DLD1 (cell line): Measurements from ENCODE around the gene FGGY.
"Not testable (repeated sequence)": the region's sequence is repeated elsewhere in the genome, so short reads cannot be mapped to it uniquely, and the experiment has no call there.

ENCODE experiments used
- in situ Hi-C: cut with HindIII; loops from 2 replicates; pipeline ENCODE4 v1.10.0; 2017; ENCODE audit warnings: low sequenced_read_pairs

The FGGY gene

DNA sequence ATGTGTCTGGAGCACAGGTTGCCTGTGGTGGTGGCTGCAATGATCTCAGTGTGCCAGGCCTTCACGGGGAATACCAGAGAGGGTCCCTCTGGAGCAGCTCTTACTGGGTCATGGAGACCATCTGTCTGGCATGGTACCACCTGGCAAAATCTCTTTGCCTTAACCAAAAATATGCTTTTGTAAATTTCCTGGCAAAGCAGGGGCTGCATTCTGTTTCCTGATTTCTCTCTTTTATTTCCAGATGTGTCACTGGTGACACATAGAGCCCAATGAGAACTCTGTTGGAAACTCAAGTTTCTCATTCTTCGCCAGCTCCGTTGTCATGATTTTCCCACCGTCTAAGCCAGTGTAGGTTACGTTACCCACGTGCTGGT is 136.5 kb downstream of the FGGY start:
- in situ Hi-C loops: no loop called here

DNA sequence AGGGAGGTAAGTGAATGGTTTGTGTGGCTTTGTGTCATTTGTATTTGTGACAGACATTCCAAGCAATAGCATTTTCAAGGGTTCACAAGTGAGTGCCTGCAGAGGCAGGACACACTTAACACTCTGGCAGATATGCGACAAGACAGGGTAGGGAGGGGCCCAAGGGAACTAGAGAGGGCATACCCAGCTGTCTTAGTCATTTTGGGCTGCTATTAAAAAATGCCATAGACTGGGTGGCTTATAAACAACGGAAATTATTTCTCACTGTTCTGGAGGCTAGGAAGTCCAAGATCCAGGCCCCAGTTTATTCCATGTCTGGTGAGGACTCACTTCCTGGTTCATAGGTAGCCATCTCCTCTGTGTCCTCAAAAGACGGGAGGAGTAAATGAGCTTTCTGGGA is 137.4 kb downstream of the FGGY start:
- in situ Hi-C loops: no loop called here

DNA sequence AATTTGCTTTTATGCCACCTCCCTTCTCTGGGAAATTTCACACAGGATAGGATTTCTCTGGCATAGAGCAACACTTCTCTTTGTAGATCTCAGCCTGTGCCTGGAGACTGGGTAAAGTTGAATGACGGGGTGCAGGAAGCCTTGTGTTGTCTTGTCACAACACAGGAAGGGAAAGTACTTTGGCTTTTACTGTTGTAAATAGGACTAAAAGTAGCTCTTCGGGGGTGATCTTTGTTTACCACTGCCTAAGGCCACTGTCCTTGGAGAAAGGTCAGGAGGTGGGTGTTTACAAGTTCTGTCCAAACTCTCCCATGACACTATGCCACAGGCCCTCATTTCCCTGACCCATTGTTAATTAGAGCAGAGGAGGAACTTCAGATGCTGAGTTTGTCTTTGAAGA is 139.7 kb downstream of the FGGY start:
- in situ Hi-C loops: no loop called here

DNA sequence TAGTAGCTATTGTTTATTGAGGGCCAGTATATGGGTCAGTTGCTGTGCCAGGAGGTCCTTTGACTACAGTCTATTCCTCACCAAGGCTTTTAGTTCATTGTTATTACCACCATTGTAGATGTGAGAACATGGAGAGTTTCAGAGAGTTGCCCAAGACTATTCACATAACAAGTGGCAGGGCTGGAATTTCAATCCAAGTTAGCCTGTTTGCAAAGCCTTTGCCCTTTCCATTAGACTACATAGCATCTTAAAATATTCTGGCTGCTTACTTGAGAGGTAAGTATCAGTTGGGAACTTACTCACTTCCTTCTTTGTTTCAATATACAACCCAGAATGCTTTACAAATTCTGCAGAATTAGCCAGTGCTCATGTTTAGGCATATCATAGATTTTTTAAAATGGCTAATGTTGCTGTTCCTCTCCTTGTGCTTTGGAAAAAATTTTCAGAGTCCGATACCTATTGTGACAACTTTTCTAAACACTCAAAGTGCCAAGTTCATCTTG is 141.2 kb downstream of the FGGY start:
- in situ Hi-C loops: no loop called here

DNA sequence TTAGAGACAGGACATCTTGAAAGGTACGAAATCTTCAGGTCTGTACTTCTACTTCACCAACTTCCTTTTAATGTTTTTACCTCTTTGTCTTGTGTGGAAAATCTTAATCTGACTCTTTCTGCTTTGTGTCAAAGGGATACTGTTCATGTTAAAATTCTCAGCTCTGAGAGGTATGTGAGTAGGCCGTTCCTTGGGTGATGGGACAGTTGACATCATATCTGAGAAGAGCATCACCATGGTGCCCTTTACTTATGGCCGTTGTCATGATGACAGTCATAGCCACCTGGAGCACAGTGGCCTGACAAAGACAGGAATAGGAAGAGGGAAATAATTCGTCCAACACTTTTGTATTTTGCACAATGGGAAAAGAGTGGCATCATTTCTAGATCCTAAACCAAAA is 145.6 kb downstream of the FGGY start:
- in situ Hi-C loops: no loop called here

DNA sequence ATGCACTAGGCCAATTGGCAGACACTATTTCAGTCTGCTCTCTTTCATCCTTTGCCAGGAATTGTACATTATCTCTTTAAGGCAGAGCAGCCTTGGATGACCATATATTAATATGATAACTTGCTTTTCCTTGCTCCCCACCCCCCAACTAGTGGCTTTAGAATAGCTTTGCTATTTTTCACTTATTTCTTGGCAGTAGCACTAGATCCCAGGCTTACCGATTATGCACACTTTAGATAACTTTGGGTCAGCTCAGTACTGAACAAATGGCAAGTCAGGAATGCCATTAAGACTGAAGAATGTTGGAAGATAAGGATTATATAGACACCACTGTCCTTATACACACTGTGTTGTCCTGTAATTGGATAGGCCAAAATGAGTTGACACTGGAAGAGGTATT is 146.4 kb downstream of the FGGY start:
- in situ Hi-C loops: no loop called here

DNA sequence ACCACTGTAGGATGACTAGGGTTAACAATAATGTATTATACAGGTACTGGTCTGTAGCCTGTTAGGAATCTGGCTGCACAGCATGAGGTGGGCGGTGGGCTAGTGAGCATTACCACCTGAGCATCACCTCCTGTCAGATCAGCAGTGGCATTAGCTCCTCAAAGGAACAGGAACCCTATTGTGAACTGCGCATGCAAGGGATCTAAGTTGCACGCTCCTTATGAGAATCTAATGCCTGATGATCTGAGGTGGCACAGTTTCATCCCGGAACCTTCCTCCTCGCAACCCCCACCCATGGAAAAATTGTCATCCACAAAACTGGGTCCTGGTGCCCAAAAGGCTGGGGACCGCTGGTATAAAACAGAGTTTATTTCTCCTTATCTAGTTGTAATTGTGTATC is 147.6 kb downstream of the FGGY start:
- in situ Hi-C loops: no loop called here

DNA sequence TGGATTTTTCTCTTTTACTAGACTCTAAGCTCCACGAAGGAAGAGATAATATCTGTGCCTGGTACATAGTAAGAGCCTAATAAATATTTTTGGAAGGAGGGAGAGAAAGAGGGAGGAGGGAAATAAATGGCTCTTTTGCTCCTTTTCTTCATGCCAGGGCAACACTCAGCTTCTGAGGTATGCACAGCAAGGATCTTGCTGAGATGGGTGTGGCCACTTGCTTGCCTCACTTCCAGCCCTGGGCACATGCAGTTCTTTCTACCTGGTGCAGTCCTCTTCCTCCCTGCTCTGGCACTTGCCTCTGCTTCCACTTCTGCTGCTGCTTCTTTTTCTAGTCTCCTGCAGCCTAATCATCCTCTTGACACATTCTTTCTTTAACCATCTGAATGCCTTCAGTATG is 148.1 kb downstream of the FGGY start:
- in situ Hi-C loops: no loop called here

DNA sequence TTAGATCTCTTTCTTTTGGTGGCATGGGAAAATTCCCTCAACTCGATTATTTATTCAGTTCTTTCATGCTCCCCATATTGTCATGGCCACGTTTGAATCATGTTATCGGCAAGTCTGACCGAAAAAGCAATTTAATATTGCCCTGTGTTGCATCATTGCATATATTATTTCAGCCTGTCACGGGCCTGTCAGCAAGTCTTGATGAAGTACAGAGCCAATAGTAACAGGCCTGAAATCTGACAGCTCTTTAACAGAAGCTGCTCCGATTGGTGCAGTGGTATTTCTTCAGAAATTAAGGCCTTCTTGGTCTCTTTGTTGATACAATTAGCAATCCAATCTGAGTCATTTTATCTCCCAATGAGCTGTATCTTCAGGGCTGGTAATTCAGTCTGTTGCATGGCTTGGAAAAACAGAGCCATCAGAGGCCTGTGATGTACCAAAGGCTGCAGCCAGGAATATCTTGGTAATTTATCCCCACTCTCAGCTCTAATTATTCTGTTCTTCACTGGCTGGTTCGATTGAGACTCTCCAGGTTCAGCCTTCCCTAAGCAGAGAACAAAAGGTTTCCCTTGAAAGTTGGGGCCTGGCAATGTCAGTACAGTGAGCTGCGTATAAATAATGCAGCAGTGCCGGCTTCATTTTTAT is 149.5 kb downstream of the FGGY start:
- in situ Hi-C loops: no loop called here

DNA sequence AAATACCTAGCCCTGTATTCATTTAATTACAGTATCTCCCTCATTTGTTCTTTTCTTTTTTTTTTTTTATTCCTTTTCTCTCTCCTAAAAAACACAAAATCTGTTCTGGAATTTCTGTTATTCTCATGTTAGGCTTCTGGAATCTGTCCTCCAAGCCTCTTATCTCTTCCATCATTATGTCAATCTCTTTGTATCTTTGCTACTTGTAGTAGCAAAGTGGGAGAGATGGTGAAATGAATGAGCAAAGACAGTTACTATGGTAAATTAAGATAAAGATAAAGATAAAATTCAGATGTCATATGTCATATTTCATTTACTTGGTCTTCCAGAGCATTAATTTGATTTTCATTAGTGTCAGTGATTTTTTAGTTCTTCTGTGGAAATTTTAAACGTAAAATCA is 155.1 kb downstream of the FGGY start:
- in situ Hi-C loops: no loop called here

DNA sequence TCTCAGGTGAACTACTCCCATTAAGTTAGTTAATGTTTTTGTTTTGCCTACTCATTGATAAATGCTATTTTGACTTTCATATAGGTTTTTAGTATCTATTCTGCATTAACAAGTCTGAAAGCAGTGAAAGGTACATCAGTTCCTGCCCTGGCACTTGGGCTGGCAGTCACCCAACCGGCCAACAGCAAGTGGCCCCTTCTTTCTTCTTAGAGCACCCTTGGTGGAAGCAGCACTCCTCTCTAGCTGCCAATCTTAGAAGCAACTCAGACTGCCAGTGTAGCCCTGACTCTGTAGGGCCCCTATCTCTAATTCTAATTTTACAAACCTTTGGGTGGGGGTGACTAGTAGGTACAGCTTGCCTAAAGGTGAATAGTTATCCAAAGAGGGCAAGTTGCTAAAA is 155.7 kb downstream of the FGGY start:
- in situ Hi-C loops: no loop called here

DNA sequence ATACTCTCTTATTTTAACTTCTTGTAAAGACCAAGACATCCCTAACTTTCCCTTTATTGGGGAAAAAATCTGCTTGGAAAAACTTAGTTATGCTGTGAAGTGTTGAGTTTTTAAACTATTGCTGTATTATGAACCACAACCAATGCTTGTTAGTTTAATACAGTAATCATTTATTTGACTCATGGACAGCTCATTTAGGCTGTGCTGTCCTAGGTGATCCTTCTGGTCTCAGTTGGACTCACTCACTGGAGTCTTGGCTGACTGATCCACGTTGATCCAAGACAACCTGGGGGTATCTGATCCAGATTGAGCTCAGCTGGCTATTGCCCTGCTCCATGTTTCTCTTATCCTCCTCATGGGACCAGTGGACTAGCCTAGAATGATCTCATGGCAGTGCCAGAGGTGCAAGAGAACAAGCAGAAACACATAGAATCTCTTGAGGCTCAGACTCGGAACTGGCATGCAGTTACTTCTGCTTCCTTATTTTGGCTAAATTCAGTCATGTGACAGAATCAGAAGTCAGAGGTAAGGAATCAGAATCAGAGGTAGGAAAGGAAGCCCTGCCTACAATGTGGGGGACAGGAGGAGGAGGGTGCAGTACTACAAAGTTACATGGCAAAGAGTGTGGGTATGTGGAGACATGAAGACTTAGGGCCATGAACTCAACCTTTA is 156.5 kb downstream of the FGGY start:
- in situ Hi-C loops: no loop called here

DNA sequence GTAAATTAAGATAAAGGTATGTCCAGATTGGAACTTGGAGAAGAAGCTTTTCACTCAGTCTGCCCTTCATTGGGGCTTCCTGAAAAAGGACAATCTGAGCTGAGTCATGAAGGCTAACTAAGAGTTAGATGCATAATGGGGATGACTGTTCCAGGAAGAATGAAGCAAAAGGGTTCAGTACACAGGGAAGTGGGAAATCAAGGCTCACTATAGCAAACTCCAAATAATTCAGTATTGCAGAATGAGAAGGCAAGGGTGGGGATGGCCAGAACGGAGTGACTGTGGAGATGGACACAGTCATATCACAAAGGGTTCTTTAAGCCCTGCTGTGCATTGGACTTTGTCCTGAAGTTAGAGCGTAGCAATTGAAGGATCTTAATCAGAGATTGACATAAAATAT is 158.3 kb downstream of the FGGY start:
- in situ Hi-C loops: no loop called here

DNA sequence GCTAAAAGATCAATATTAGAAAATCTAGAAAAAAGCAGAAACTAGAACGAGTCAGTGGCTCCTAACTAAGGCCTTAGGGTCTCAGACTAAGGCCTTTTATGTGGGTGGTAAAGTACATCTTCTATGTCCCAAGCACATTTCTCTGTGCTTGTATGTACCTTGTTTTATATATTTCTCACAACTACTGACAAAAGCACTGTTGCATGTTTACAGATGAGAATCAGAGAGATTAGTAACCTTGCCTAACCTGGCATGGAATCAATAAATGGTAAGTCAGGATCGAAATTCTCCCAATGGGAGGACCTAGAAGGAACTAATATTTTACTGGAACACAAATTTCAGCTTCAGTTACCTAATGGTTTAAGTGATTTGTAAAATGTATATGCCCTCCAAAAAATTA is 160.9 kb downstream of the FGGY start:
- in situ Hi-C loops: no loop called here

DNA sequence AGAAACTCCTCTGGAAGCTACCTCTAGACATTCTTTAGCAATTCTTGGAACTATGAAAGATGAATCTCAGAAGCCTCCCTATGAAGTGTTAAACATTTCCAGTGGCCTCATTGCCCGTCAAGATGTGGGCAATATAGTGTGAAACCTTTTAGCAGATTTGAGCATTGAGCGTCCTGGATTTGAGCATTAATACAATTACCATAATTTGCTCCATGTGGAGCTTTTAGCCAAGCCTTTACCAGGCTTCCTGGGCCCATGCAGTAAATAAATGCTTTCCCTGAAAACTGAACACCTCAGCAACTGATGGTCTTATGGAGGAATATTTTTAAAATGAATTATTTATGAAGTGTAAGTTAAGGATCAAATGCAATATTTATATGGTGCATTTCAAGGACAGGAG is 162.0 kb downstream of the FGGY start:
- in situ Hi-C loops: no loop called here

DNA sequence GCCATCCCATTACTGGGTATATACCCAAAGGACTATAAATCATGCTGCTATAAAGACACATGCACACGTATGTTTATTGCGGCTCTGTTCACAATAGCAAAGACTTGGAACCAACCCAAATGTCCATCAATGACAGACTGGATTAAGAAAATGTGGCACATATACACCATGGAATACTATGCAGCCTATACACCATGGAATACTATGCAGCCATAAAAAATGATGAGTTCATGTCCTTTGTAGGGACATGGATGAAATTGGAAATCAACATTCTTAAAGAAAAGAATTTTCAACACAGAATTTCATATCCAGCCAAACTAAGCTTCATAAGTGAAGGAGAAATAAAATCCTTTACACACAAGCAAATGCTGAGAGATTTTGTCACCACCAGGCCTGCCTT is 166.0 kb downstream of the FGGY start:
- in situ Hi-C loops: not testable (repeated sequence)

DNA sequence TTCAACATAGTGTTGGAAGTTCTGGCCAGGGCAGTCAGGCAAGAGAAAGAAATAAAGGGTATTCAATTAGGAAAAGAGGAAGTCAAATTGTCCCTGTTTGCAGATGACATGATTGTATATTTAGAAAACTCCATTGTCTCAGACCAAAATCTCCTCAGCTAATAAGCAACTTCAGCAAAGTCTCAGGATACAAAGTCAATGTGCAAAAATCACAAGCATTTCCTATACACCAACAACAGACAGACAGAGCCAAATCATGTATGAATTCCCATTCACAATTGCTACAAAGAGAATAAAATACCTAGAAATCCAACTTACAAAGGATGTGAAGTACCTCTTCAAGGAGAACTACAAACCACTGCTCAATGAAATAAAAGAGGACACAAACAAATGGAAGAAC is 168.6 kb downstream of the FGGY start:
- in situ Hi-C loops: not testable (repeated sequence)

DNA sequence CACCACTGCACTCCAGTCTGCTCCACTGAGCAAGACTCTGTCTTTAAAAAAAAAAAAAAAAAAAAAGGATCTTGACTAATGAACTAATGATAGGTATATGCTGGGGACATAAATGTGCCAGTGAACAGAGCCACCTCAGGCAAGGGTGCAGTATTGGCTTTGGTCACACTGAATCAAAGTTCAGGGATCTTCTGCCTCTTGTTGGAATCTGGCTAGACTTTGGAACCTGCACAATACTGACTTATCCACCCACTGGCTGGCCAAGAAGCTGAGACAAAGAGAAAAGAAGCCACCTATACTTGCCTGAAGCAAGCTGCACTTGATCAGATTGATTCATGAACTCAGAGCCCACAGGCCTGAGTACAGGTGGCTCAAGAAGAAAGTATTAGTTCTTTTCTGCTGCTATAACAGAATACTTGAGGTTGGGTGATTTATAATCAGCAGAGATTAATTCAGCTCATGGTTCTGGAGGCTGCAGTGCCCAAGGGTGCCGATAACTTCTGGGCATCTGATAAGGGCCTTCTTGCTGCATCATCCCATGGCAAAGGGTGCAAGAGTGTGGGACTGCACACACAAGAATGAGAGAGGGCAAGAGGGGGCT is 172.0 kb downstream of the FGGY start:
- in situ Hi-C loops: no loop called here

DNA sequence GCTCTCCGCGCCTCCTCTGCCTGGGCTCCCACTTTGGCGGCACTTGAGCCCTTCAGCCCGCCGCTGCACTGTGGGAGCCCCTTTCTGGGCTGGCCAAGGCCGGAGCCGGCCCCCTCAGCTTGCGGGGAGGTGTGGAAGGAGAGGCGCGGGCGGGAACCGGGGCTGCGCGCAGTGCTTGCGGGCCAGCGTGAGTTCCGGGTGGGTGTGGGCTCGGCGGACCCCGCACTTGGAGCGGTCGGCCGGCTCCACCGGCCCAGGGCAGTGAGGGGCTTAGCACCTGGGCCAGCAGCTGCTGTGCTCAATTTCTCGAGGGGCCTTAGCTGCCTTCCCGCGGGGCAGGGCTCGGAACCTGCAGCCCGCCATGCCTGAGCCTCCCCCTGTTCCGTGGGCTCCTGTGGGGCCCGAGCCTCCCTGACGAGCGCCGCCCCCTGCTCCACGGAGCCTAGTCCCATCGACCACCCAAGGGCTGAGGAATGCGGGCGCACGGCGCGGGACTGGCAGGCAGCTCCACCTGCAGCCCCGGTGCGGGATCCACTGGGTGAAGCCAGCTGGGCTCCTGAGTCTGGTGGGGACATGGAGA is 175.2 kb downstream of the FGGY start:
- in situ Hi-C loops: not testable (repeated sequence)

DNA sequence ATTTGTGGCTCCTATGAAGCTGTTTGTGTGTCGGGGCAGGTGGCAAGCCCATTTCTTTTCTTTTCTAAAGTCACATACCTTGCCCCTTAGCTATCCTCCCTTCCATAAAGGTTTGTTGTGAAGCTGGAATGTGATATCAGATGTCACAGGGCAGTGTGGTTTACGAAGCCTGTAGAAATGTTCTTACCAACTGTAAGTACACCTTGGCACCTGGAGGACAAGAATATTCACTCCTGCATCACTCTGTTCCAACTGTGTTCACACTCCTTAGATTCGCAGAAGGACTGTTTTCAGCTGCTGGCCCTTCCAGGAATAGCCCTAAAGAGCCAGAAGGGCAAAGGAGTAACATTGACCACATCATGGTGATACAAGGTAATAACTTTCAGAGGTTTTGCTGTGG is 176.9 kb downstream of the FGGY start:
- in situ Hi-C loops: no loop called here

DNA sequence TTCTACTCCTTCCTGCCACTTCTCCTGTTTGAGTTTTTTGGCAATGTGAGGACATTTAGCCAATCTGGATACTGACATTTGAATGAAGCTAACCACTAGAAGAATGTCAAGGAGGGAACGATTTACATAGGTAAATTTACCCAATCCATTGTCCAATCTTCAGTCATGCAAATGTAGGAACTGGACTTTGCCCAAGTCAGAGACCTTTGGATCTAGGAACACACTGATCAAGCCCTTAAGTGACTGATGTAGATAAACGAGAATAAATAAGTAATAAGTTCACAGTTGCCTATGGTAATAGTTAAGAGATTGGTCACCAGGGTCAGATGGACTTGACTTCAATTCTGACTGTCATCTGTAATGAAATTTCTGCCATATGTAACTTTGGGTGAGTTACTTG is 177.6 kb downstream of the FGGY start:
- in situ Hi-C loops: no loop called here

DNA sequence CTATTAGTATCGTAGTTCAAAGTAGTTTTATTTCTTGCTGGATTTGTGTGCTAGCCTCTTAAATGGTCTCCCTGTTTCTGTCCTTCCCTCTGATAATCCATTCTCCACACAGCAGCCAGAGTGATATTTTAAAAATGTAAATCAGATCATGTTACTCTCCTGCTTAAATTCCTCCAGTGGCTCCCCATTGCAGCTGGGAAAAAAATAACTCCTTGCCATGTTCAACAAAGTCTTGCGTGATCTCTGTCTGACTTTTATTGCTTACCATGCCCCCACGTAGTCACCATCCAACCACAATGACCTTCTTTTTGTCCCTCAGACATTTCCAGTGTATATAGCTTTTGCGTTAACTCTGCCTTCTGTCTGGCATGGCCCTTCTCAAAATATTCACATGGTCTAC is 178.8 kb downstream of the FGGY start:
- in situ Hi-C loops: no loop called here
